Measurements from ENCODE around the gene TECTA. TPM values are rescaled to one million over a fixed set of nuclear protein-coding genes. Genes with fewer than 3 reads are reported as not detected.

Gene TECTA
- total and polyA plus RNA-seq, 2 of the 8 experiments (the other 6 are each of a cell fraction or from before 2014, with no cell fraction given): 0.59 to 1.0 TPM

- Histone ChIP-seq H3K9me3 (ENCODE audit: insufficient read depth in 2 of 2, low read depth in 1 of 2, low read length in 1 of 2) (no peaks in the 10 kb centered on the region), H3K4me2 (ENCODE audit: insufficient read depth in 1 of 2, low read depth in 2 of 2, low read length in 2 of 2) (no peak overlapping the region), H3K79me2 (ENCODE audit: control insufficient read depth in 1 of 2, insufficient read depth in 2 of 2, low read length in 2 of 2) (no peaks in the 10 kb centered on the region), H4K91ac (replicated peaks; ENCODE audit: insufficient read length, low read length) (no peak overlapping the region), H3K18ac (ENCODE audit: extremely low read depth, low read length) (no peak overlapping the region), H2AFZ (ENCODE audit: low read length) (no peak overlapping the region), H3K79me1 (ENCODE audit: low read depth, low read length) (no peaks in the 10 kb centered on the region), H4K8ac (ENCODE audit: extremely low read depth, insufficient read depth, low read length) (no peak overlapping the region), H2BK12ac (ENCODE audit: low read depth, low read length) (no peak overlapping the region), H3K23me2 (ENCODE audit: low read depth, low read length) (no peaks in the 10 kb centered on the region; the same call in 1 of the 2 replicates), H3K27me3 (replicated peaks in 1 of 4; ENCODE audit: control insufficient read depth in 3 of 4, extremely low read depth in 1 of 4, insufficient read depth in 3 of 4, low read length in 3 of 4) (no peaks in the 10 kb centered on the region; a peak in 1 of 7 replicates), H3K27ac (ENCODE audit: low read depth, low read length) (no peak overlapping the region), H4K20me1 (replicated peaks in 1 of 2; ENCODE audit: control insufficient read depth in 1 of 2, insufficient read depth in 2 of 2, low read length in 2 of 2) (peaks cover 0 to 2% of the 10 kb centered on the region in 2 experiments), H2AK5ac (ENCODE audit: low read depth, low read length) (no peak overlapping the region), H3K4me1 (replicated peaks in 1 of 4; ENCODE audit: control insufficient read depth in 3 of 4, insufficient read depth in 4 of 4, low read length in 3 of 4) (no peaks in the 10 kb centered on the region), H3K4ac (replicated peaks; ENCODE audit: insufficient read length, low read depth, low read length) (no peak overlapping the region), H2BK15ac (ENCODE audit: low read length) (no peak overlapping the region), H3K56ac (replicated peaks; ENCODE audit: insufficient read length, low read depth, low read length) (no peak overlapping the region), H3K9ac (replicated peaks in 1 of 4; ENCODE audit: extremely low read depth in 1 of 4, low read depth in 3 of 4, low read length in 3 of 4) (no peak overlapping the region), H2BK5ac (ENCODE audit: low read depth, low read length) (no peak overlapping the region), H3K36me3 (ENCODE audit: control insufficient read depth in 2 of 4, insufficient read depth in 4 of 4, low read length in 3 of 4) (peaks cover 0 to 6% (median 2%) of the 10 kb centered on the region in 4 experiments; a peak in 3 of 8 replicates), H2BK120ac (replicated peaks; ENCODE audit: low read depth, low read length) (no peak overlapping the region), H3K14ac (ENCODE audit: insufficient read length) (no peak overlapping the region), H2BK20ac (ENCODE audit: low read length) (no peak overlapping the region), H3K4me3 (ENCODE audit: extremely low read depth in 1 of 4, insufficient read depth in 2 of 4, low read depth in 3 of 4, low read length in 4 of 4) (no peak overlapping the region), H3K23ac (ENCODE audit: insufficient read length) (no peak overlapping the region), H4K5ac (ENCODE audit: insufficient read length, low read depth, low read length) (no peak overlapping the region)
- 84% methylated on average over 1 of the region's 1 CpG; no CpG with 5 or more reads in 1 of the 2 experiments for WGBS, 2 experiments (ENCODE audit: extremely low coverage in 1 of 2, insufficient coverage in 1 of 2, insufficient read length in 1 of 2, insufficient replicate concordance in 2 of 2, low coverage in 1 of 2, low lambda C conversion rate in 2 of 2, missing lambda C conversion rate in 1 of 2)
- DNase-seq (ENCODE audit: low read depth in 1 of 2, low spot score in 2 of 2): no peak
- CTCF ChIA-PET (ENCODE audit: partially characterized antibody): interaction anchor here (1.0 to 2.2 kb wide), 4 partner anchors 18 to 153 kb away, joined by 3 to 8 read pairs (median 4); no protein-coding TSS in a partner anchor
- no peak for FAIRE-seq
- POLR2A ChIA-PET (ENCODE audit: partially characterized antibody): interaction anchor here (0.8 kb wide), 1 partner anchor 11 kb away, joined by 3 read pairs; no protein-coding TSS in a partner anchor
- no peak for TF ChIP-seq CHD1 (IDR thresholded peaks at IDR 0.05; ENCODE audit: low read depth, low read length)
- TF ChIP-seq CHD2 (IDR thresholded peaks at IDR 0.05; ENCODE audit: low read length): no peak
- no peak for TF ChIP-seq SUZ12 (IDR thresholded peaks at IDR 0.05; ENCODE audit: low read length)
- TF ChIP-seq KDM5A (IDR thresholded peaks at IDR 0.05; ENCODE audit: low read length): no peak
- TF ChIP-seq SP1 (IDR thresholded peaks at IDR 0.05; ENCODE audit: low read depth, low read length): no peak
- TF ChIP-seq EP300 (IDR thresholded peaks at IDR 0.05; ENCODE audit: borderline replicate concordance in 1 of 2, low read depth in 2 of 2, low read length in 2 of 2): no peak
- no peak for TF ChIP-seq HDAC6 (IDR thresholded peaks at IDR 0.05; ENCODE audit: low read depth, low read length)
- TF ChIP-seq RFX5 (IDR thresholded peaks at IDR 0.05; ENCODE audit: borderline replicate concordance, low read depth, low read length): no peak
- TF ChIP-seq CREB1 (IDR thresholded peaks at IDR 0.05): no peak
- TF ChIP-seq BCL11A (IDR thresholded peaks at IDR 0.05; ENCODE audit: low read depth in 2 of 2, low read length in 2 of 2): no peak
- TF ChIP-seq SIN3A (conservative IDR thresholded peaks at IDR 0.05 in 1 of 2, IDR thresholded peaks at IDR 0.05 in 1 of 2; ENCODE audit: low read depth in 1 of 2, low read length in 2 of 2): no peak
- no peak for TF ChIP-seq PHF8 (conservative IDR thresholded peaks at IDR 0.05; ENCODE audit: low read depth, low read length)
- no peak for TF ChIP-seq POLR2AphosphoS5 (IDR thresholded peaks at IDR 0.05; ENCODE audit: low read depth, low read length)
- TF ChIP-seq BRCA1 (IDR thresholded peaks at IDR 0.05; ENCODE audit: low read depth, low read length): no peak
- no peak for TF ChIP-seq TBP (IDR thresholded peaks at IDR 0.05; ENCODE audit: low read depth, low read length)
- no peak for TF ChIP-seq SIX5 (IDR thresholded peaks at IDR 0.05; ENCODE audit: low read depth, low read length)
Observed at GRCh38 chr11:121082219-121082618, 18.8 kb upstream of the TECTA start.

Measured in H1 (cell line).